A549 treated with AZD9567 at 1 μM for 4 hours (cell line): Measurements from ENCODE around the gene CD8B. TPM values are rescaled to one million over a fixed set of nuclear protein-coding genes. Genes with fewer than 3 reads are reported as not detected.

Experiments used
- total RNA-seq: library from RNA; stranded (reverse); fragments of 200-300 nt; extraction: Qiagen RNA extraction; gene quantifications from 5 replicates; pipeline ENCODE4 v1.2.3, GENCODE V29; 2022; ENCODE audit not compliant: insufficient read depth

The CD8B gene
- total RNA-seq = not detected in 5 replicates

DNA sequence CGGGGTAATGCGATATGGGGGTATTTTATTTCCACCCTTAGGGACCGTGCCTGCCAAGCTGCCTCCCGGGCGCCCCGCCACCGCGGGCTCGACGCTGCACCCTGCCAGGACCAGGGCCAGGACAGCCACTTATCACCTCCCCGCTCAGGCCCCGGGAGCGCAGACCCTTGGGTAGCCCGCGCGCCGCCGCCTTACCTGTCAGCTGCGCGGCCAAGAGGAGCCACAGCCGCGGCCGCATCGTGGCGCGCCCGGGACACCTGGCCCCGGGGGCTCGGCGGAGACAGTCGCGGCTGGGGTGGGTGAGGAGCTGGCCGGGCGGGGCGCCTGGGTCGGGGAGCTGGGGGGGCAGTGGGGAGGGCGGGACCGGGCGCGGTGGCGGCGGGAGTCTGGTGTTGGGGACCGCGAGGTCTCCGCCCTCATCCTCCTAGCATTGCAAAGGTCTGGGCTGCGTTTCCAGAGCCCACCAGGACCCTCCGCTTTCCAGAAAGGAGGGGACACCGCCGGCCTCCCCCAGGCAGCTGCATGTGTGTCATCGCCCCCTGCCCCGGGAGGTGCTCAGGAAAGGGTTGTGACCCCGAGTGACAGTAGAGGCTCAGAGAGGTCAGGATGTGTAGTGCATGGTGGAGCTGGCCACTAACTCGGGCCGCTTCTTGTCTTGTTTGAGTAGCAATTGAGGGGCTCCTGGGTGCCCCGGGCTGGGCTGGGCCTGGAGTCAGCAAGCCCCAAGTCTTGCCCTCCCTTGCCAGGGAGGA lies at the start of gene CD8B:
Gene CD8B, minus strand, starts transcription at position 259 of the 752 bp plus-strand sequence. Its CDS starts 21 bp downstream, at position 238.

DNA sequence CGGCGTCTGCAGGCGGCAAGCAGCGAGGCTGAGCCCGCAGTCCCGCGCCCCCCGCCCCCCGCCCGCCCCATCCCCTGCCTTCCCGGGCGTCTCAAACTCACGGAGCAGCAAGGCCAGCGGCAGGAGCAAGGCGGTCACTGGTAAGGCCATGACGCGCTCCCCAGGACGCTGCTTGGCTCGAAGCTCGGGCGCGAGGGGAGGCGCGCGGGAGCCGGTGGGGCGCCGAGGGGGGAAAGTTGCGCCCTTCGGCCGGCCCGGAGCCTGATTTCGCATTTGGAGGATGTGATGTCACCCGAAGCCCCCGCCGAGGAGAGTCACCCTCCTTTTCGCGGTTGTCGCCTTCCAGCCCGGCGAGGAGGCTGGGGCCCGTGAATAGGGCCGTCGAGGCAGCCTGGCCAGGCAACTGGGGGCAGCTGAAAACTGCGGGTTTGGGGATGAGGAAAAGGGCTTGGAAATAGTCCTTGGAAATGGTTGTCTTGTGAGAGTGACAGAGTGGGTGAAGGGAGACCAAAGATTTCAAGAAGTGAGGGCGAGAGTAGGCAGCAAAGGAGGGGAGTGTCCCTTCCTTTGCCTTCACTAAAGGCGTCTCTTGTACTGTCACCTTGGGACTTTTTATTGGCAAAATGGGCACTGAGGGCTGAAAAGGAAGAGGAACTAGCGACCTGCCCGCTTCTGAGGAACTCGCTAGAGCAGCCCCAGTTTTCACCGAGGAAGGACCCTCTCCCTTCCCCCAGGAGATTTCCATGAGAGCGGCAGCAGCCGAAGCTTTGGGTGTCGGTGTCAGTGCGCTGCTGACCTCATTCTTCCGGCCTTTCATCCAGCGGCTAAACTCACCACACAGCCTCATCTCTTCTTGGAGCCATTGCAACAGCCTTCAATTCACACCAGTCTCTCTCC lies 70.8 kb downstream of the CD8B start, which contains the start of gene CD8A:
Gene CD8A, minus strand, starts transcription at position 238 of the 897 bp plus-strand sequence. Its CDS starts 88 bp downstream, at position 150.

Other genes starting within 250 kb of the CD8B start
- 47.2 to 56.3 TPM (median 55.3 TPM) in 5 replicates for gene RNF103, start 238.0 kb downstream of the CD8B start, total RNA-seq
- gene RMND5A, start 141.6 kb downstream of the CD8B start, total RNA-seq = 20.5 to 26.3 TPM (median 23.3 TPM) in 5 replicates
- 0.30 to 0.38 TPM (median 0.35 TPM) in 4 of 5 replicates, not detected in the other for gene CD8A, start 71.0 kb downstream of the CD8B start, total RNA-seq
- gene RGPD1, start 80.2 kb upstream of the CD8B start, total RNA-seq = 0.05 to 0.09 TPM (median 0.09 TPM) in 4 of 5 replicates, not detected in the other
- gene PLGLB1, start 160.0 kb upstream of the CD8B start, total RNA-seq = 0.36 to 0.90 TPM (median 0.66 TPM) in 4 of 5 replicates, not detected in the other